ENCODE data around the gene LITAF.

DNA sequence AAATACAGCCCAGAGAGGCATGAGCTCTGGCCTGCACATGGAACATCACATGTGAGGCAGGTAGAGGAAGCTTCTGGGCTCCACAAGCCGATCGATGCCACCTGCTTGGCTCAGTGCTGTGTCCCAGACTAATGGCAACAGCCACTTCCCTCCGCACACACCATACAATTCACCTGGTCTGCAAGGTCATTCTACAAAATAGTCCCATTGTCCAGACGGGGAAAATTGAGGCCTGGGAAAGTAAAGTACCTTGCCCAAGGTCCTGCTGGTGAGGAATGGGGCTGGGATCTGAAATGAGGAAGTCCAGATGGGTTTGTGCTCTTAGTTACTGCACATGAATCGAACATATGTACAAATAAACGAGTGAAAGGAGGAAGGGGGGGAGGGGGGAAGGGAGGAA, 88.0 kb downstream of the LITAF start:
- TF ChIP-seq SUZ12 (IDR thresholded peaks at IDR 0.05; ENCODE audit: extremely low read depth, insufficient read depth, insufficient read length), result no peak
- TF ChIP-seq ZNF274 (IDR thresholded peaks at IDR 0.05; ENCODE audit: low read depth, low read length), result no peak
- TF ChIP-seq YY1 (IDR thresholded peaks at IDR 0.05; ENCODE audit: insufficient read depth, insufficient read length), result no peak
